HG02623 (cell line): ENCODE results near the gene ALKBH5.

ENCODE experiments used
- ATAC-seq: cut with Tn5 transposase; IDR thresholded peaks from one replicate; pipeline ENCODE4 v1.9.1; 2021; ENCODE audit warnings: moderate library complexity; ENCODE audit not compliant: unreplicated experiment

The ALKBH5 gene

GRCh38 chr17:18240449-18240848, 56.8 kb downstream of the ALKBH5 start:
- no peak for ATAC-seq

GRCh38 chr17:18241229-18241871, 57.7 kb downstream of the ALKBH5 start:
- ATAC-seq = no peak

- ATAC-seq = no peak
Measured at GRCh38 chr17:18245038-18245776, 61.6 kb downstream of the ALKBH5 start.

DNA sequence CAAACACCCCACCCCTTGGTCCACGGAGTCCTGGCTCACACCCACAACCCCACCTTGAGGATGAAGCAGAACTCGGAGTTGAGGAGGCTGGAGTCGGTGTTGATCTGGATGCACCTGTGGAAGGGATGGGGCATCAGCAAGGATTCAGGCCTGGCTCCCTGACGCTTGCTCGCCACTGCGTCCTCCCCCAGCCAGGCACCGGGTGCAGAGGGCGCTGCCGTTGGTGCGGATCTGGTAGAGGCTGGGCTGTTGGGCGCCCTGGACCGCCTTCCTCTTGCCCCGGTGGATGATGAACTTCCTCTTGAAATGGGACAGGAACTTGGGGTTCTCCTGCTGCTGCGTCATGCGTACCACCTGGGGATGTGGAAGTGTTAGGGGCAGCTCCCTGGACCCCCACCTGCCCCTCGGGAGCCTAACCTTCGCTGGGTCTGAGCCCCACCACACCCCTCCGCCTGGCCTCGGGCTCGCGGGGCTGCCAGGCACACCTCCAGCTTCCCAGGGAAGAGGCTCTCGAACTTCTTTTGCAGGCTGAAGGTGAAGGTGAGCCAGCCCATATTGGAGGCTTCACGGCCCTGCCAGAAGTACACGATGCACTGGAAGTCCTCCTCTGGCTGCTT, 62.6 kb downstream of the ALKBH5 start:
- no peak for ATAC-seq

DNA sequence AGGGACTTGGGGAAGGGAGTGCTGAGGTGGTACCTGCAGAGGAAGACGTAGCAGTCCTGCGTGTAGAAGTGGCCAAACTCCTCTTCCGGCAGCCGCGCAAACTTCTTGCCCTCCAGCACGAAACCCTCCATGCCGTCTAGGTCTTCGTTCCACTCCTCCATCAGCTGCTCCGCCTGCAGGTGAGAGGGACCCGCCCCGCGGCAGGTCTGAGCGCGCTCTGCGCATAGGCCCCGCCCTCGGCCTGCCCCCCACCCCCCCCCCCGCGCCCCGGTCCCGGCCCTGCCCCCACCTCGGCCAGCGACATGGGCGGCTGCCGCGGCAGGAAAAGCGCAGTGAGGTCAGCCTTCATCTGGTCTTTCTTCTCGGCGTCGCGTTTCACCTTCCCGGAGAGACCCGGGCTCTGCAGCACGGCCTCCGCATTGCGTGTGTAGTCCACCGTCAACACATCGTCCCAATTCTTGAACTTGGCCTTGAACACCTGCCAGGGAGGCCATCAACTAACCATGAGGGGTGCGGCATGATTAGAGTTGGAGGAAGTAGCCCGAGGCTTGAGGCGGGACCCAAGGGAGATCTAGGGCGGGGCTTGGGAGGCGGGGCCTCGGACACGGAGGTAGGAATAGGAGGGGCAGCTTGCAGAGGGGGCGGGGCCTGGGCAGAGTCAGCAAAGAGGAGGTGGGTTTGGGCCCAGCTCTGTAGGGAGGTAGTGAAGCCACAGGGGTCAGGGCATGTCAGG, 63.4 kb downstream of the ALKBH5 start:
- no peak for ATAC-seq

DNA sequence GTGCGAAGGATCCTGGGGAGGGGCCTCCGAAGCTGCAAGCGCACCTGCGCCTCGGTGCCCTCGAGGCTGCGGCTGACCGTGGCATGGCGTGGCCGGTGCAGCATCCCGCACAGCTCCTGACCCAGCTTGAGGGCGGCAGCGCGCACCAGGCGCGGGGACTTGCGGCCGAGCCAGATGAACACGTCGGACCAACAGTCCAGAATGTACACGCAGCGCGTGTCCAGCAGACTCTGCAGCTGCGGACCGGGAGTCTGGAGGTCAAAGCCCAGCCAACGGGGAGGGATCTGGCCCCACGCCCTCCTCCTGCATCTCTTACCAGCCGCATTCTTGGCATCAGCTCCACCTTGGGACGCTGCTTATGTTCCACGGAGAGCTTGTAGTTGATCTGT, 64.0 kb downstream of the ALKBH5 start:
- ATAC-seq = no peak

DNA sequence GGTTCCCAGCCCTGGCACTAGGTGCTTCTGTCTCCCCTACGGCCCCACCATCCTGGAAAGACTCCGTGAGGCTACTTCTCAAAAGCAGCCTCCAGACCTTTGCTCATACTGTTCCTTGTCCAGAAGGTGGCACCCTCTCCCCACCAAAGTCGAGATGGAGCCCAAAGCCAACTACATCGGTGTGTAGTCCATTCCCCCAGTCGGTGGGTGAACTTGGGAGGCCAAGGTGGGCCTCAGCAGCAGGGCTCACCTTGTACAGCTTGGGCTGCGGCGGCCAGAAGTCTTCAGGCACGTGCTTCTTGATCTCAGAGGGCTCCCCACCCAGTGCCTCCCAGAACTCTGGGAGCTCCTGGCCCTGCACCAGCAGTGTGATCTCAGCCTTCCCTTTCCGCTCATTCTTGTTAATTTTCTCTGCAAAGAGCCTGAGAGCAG, 64.7 kb downstream of the ALKBH5 start:
- ATAC-seq = no peak

GRCh38 chr17:18248811-18249210, 65.2 kb downstream of the ALKBH5 start:
- ATAC-seq = no peak

DNA sequence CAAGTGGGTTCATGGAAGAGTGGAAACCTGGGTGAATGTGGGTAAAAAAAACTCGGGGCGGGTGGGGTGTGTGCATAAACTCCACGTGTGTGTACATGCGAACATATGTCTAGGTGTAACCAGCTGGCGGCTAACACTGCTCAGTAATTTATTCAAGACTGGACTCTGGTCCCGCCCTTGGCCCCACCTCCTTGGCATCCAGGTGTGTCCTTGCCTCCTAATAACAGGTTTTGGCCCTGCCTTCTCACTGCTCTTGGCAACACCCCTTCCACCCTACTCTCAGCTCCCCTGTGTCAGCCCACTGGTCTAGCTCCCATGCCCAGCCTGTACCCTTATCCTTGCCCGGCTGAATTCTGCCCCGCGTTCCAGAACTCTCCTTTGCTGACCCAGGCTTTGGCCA, 66.6 kb downstream of the ALKBH5 start:
- ATAC-seq = no peak

DNA sequence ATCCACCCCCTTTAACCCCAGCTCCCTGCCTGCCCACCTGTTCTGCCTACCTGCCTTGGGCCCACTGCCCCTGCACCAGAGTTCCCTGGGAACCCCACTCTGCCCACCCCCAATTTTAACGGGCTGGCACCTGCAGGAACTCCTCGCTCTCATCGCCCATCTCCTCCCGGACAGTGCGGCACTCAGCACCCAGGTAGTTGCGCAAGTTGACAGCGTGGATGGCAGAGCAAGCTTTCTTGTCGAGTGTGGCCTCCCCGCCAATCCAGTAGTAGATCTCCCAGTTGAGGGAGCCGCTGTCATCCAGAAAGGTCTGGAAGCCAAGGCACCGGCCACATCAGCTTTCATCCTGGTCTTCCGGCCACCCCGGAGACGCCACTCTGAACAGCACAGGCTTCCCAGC, 67.1 kb downstream of the ALKBH5 start:
- ATAC-seq = no peak

DNA sequence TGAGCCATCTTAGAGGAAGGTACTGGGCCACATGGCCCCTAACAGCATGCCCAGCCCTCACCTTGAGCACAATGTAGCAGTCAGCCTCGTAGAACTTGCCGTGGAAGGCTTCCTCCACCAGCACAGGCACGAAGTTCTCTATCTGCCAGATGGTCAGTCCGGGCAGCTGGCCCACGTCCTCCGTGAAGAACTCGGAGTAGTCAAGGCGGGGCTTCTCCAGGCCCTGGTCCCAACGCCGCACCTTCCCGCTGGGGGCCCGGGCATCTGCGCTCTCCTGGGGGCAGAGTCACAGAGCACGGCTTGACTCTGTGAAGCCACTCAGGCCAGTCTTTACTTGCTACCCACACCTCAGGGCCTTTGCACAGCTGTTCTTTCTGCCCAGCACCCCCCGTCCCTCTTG, 67.6 kb downstream of the ALKBH5 start:
- no peak for ATAC-seq

GRCh38 chr17:18252160-18252559, 68.5 kb downstream of the ALKBH5 start:
- no peak for ATAC-seq

- no peak for ATAC-seq
Measured at GRCh38 chr17:18253187-18253884, 69.7 kb downstream of the ALKBH5 start.

DNA sequence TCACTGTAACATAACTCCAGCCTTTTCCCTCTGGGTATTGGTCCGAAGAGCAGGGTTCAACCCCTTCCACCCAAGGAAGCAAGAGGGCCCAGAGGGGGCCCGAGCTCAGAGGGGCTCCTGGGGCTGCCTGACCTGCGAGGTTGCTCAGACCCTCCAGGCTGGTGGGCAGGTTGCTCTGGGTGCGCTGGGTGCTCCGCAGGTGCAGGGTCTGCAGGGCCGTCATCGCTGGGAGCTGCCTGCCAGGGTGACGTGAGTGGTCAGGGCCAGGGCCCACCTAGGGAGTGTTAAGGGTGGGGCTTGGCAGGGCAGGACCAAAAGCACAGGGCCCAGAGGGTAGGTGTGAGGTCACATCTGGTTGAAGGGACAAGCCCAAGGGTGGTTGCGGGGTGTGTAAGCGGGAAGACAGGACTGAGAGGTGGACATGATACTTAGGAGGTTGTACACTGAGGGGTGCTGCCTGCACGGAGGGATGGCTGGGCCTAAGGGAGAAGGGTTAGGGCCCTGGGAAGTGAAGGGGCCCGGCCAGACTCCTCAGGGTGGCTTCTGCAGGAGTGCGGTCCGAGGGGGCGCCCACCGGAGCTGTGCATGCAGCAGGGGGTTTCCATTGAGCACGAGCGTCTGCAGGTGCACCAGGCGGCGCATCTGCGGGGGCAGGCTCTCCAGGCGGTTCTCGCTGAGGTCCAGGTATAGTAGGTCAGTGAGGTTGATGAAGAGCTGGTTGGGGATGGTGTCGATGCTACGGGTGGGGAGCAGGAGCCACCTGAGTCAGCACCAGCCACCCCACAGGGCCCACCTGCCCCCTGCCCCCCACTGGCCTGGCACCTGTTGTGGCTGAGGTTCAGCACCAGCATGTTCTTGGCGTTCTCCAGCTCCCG, 70.6 kb downstream of the ALKBH5 start:
- no peak for ATAC-seq

GRCh38 chr17:18254888-18255649, 71.4 kb downstream of the ALKBH5 start:
- ATAC-seq = no peak

GRCh38 chr17:18256351-18256750, 72.7 kb downstream of the ALKBH5 start:
- no peak for ATAC-seq

DNA sequence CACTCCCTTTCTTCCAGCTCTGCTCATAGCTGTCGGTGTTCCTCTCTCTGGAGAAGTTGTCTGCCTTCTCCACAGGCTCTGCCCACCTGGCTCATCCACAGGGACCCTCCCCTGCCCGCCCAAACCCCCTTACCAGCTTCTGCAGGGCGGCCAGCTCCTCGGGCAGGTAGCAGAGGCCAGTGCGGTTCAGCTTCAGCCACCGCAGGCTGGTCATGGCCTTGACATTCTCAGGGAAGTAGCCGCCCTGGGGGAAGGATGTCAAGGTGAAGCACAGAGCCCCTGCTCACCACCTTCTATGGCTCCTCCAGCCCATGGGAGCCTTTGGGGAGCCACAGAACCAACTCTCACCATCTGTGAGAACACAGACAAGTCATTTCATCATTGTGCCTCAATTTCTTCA, 73.1 kb downstream of the ALKBH5 start:
- ATAC-seq = no peak

DNA sequence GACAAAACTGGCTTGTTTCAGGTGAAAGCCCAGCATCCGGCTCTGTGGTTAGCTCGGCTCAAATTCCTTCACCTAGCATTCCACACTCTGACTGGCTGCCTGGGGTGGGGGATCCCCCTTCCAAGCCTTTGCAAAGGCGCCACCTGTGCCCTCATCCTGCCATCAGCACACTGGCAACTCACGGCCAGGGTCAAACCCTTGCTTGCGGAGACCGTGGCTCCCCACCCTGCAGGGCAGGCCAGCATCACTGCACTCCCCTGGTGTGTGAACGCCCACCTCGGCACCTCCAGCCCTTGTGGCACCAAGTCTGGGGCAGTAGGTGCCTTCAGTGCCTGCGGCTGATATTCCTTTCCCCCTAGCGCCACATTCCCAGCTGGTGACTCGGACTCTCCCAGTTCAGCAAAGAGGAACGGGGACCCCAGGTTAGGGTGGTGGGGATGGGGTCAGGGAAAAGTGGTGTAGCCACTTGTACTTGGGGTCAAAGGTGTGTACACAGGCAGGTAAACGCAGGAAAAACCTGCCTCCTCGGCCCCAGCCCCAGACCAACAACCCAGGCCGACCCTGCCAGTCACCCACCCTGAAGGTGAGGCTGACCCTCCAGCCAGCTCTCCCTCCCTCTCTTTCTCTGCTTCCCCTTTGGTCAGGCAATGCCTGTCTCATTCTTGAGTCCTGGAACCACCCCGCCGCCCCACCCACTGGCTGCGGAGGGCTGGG, 73.8 kb downstream of the ALKBH5 start:
- no peak for ATAC-seq

- ATAC-seq = no peak
Measured at GRCh38 chr17:18257982-18258355, 74.3 kb downstream of the ALKBH5 start.
